ENCODE data around the gene CTBP2. TPM values are rescaled to one million over a fixed set of nuclear protein-coding genes. Genes with fewer than 3 reads are reported as not detected.

CTBP2 gene
- polyA plus RNA-seq, 3 donors: 91.1 to 100 (median 98.0) TPM

GRCh38 chr10:124977648-124978375, 182.6 kb downstream of the CTBP2 start:
- no peak for DNase-seq

- DNase-seq: no peak
Observed at GRCh38 chr10:124977161-124977560, 183.2 kb downstream of the CTBP2 start.

- DNase-seq: no peak
Observed at GRCh38 chr10:124975977-124976514, 184.3 kb downstream of the CTBP2 start.

DNA sequence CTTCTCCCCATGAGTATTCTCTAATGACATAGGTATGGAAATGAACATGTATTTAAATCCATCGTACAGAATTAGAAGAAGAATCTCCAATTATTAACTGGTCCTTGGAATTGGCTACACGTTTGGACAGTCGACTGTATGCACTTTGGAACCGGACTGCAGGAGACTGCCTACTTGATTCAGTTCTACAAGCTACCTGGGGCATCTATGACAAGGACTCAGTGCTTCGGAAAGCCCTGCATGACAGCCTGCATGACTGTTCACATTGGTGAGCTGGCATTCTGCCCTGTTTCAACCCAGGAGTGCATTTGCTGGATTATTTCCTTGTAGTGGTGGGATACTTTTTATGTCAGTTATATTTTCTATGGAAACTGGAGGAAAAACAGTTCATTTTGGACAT, 186.2 kb downstream of the CTBP2 start:
- no peak for DNase-seq

GRCh38 chr10:124972637-124973036, 187.7 kb downstream of the CTBP2 start:
- no peak for DNase-seq

GRCh38 chr10:124971276-124971675, 189.1 kb downstream of the CTBP2 start:
- no peak for DNase-seq

DNA sequence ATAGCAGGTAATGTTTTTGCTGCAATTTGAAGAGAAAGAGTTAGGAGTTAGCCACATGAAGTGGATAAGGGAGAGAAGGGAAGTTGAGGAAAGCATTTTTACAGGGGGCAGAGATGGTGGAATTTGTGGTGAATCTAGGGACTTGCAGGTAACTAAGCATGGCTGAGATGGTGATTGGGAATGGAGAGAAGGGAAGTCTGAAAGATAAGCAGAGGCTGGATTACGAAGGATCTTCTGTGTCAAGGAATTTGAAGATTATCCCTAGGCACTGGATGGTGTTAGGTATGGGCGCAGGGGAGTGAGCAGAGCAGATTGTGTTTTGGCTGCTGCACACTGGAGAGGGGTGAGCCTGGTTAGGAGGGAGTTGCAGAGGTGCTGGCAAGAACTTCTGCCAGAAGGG, 193.1 kb downstream of the CTBP2 start:
- DNase-seq: no peak

DNA sequence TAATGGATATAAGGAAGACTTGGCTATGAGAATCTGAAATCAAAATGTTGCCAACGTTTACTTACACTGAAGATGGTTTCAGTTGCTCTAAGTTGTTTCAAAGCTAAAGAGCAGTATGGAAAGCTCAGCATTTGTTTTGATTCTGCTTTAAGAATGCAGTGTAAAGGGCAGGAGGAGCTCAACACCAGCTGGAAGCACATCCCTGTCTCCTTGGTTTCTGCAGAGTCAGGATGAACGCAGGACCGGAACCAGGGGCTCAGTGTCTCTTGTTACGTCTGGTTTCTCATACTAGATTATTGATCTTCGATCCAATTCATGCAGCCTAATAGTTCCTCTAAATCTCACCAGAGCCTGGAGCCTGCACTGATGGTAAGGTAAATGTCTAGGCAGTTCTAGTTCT, 194.4 kb downstream of the CTBP2 start:
- no peak for DNase-seq

GRCh38 chr10:124963866-124964720, 196.3 kb downstream of the CTBP2 start:
- no peak for DNase-seq

GRCh38 chr10:124962421-124962820, 197.9 kb downstream of the CTBP2 start:
- no peak for DNase-seq

GRCh38 chr10:124961248-124961570, 199.2 kb downstream of the CTBP2 start:
- DNase-seq: no peak

DNA sequence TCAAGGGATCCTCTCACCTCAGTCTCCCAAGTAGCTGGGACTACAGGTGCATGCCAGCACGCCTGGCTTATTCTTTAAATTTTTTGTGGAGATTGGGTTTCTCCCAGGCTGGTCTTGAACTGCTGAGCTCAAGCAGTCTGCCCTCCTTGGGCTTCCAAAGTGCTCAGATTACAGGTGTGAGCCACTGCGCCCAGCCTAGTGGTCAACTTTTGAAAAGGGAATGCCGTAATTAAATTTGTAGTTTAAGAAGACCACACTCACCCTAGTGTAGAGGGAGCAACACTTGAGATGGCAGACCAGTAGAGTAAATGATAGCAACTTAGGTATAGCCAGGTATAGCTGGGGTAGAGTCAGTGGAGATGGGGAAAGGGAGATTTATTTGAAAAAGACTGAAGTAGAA, 200.8 kb downstream of the CTBP2 start:
- DNase-seq: no peak

- no peak for DNase-seq
Observed at GRCh38 chr10:124957404-124957947, 202.9 kb downstream of the CTBP2 start.

GRCh38 chr10:124956764-124957163, 203.6 kb downstream of the CTBP2 start:
- DNase-seq: no peak

DNA sequence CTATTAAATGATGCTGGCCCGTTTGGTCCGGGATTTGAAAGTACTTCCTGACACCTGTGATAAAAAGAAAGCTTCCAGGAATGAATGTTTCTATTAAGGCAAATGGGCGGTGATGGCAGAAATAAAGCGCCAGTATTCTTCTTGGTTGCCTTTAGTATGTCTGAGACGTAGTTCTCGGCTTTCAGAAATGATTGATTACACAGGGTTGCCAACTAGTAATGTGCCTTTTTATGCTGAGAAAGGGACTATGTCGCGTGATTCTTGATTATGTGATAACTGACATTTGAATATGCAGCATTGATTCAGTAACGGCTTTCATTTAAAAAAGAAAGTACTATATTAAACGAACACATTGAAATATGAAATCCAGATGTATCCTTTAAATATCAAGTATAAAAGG, 204.5 kb downstream of the CTBP2 start:
- DNase-seq: no peak

- no peak for DNase-seq
Observed at GRCh38 chr10:124955243-124955642, 205.1 kb downstream of the CTBP2 start.

DNA sequence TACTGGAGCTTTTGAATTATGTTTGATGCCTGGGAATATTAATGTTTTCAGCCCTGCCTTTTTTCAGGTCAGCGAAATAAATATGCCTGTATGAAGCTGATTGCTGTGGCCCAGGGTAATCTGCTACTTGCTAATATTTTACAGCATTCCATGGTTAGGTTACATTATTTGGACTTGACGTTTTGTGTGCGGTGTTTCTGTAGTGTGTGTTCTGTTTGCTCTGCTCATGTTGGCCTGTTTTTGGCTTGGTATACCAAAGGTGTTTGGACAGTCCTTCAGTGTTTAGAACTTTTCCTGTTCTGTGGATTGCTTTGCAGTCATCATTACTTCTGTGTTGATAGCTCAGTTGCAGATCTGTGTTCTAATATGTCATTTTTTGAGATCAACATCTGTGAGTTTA, 206.9 kb downstream of the CTBP2 start:
- no peak for DNase-seq

DNA sequence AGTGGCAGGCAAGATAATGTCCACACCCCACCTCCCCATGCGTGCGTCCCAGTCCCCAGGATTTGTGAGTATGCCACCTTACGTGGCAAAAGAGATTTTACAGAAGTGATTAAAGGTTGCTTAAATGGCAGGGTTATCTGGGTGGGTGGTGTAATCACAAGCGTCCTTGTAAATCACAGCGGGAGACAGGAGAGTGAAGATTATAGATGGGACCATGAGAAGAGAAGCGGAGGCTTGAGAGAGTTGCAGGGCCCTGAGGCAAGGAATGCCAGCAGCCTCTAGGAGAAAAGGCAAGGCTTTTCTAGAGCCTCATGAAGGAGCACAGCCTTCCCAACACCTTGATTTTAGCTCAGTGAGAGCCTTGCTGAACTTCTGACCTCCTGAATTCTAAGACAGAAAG, 208.2 kb downstream of the CTBP2 start:
- DNase-seq: no peak

DNA sequence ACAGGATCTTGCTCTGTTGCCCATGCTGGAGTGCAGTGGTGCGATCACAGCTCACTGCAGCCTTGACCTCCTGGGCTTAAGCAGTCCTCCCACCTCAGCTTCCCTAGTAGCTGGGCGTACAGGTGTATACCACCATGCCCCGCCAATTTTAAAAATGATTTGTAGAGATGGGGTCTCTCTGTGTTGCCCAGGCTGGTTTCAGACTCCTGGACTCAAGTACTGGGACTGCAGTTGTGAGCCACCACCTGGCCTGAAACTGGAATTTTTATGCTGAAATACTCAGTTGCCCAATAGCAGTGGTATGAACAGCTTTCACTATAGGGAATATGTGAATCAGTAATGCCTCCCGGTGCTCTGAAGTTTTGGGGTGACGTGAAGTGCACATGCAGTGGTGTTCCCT, 210.8 kb downstream of the CTBP2 start:
- DNase-seq: no peak

DNA sequence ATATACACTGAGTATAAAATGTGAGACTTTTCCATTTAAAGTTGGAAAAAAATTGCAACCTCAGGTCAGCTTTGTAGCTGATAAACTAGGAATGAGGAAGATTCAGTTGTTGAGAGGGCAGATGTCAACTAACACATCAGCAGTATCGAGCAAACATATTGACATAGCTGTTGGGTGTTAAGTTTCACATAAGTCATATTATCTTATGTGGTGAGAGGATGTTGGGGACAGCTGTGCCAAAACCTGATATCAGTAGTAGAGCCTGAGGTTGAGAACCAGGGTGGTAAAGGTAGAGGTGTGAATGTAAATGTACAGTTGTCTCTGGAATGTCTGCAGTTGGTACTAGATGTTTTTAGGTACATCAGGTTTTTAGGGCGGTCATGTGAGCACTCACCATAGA, 213.4 kb downstream of the CTBP2 start:
- no peak for DNase-seq

DNA sequence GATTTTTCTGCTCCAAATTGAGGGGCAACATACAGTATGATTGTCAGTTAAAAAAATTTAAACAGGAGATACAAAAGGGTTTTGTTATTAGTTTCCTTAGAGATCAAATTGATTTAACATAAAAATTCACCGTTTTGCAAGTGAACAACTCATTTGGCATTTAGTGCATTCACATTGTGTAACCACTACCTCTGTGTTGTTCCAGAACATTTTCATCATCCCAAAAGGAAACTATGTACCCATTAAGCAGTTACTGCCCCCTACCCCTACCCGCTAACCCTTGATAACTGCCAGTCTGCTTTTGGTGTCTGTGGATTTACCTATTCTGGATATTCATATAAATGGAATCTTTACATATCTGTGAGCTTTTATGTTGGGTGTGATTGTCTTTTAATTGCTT, 215.4 kb downstream of the CTBP2 start:
- no peak for DNase-seq

GRCh38 chr10:124943301-124944092, 216.9 kb downstream of the CTBP2 start:
- no peak for DNase-seq
